Transverse colon (tissue), 4 donors: ENCODE measurements around the gene MEGF11. TPM values are rescaled to one million over a fixed set of nuclear protein-coding genes. Genes with fewer than 3 reads are reported as not detected.

ENCODE experiments used
- DNase-seq: peaks from one replicate; pipeline ENCODE4 v3.0.0-alpha.2; 2019
- H3K27ac ChIP-seq, 4 donors: fragments of 200-600 bp; sonication (generic); 2 replicates each; pipeline ENCODE4 v1.5.1; 2016 to 2018; ENCODE audit warnings: inconsistent platforms in 4 of 4
- H3K27me3 ChIP-seq: fragments of 200-600 bp; sonication (generic); 2 replicates; pipeline ENCODE4 v1.5.1; 2017; ENCODE audit warnings: inconsistent platforms
- H3K36me3 ChIP-seq, 4 donors: fragments of 200-600 bp; sonication (generic); 2 replicates each; pipeline ENCODE4 v1.5.1; 2017 to 2019; ENCODE audit warnings: inconsistent platforms in 4 of 4
- H3K4me1 ChIP-seq, 4 donors: fragments of 200-600 bp; sonication (generic); 2 replicates each; pipeline ENCODE4 v1.5.1; 2017 to 2020; ENCODE audit warnings: inconsistent platforms in 4 of 4
- H3K4me3 ChIP-seq, 4 donors: fragments of 200-600 bp; sonication (generic); 1 replicate in 1 of 4; 2 replicates in 3 of 4; pipeline versions ENCODE4 v1.5.1 to v1.6.1; 2017 to 2019; ENCODE audit warnings: inconsistent platforms in 4 of 4
- H3K9me3 ChIP-seq, 2 donors: fragments of 200-600 bp; sonication (generic); 2 replicates each; pipeline ENCODE4 v1.5.1; 2017 to 2019; ENCODE audit warnings: inconsistent platforms in 2 of 2
- CTCF ChIP-seq, 5 experiments: fragments of 200-600 bp in 3 of 5; fragments of 450-650 bp in 2 of 5; sonication (generic) in 3 of 5; IDR thresholded peaks; 1 replicate in 2 of 5; 2 replicates in 3 of 5; pipeline ENCODE4 v1.5.1; 2016 to 2017; ENCODE audit warnings: antibody characterized with exemption in 5 of 5, inconsistent platforms in 3 of 5, mild to moderate bottlenecking in 2 of 5, moderate library complexity in 1 of 5
- EP300 ChIP-seq: sonication (generic); formaldehyde crosslinking; IDR thresholded peaks from one replicate; pipeline ENCODE4 v1.6.1; 2017; ENCODE audit warnings: antibody characterized with exemption, low read depth
- POLR2A ChIP-seq: fragments of 450-650 bp; IDR thresholded peaks from one replicate; pipeline ENCODE4 v1.6.1; 2016; ENCODE audit warnings: antibody characterized with exemption, mild to moderate bottlenecking, moderate library complexity
- POLR2AphosphoS5 ChIP-seq, 3 donors: sonication (generic); formaldehyde crosslinking; IDR thresholded peaks; one replicate each; pipeline ENCODE4 v1.6.1; 2016; ENCODE audit warnings: antibody characterized with exemption in 3 of 3
- WGBS, 2 donors: methylation state at CpG; one replicate each; pipeline ENCODE4 v1.1.5; 2018; ENCODE audit warnings: low coverage in 1 of 2; 5-methylcytosine and 5-hydroxymethylcytosine counted together
- in situ Hi-C, 4 donors: fragments of 200-750 bp; cut with MboI; loops; one replicate each; pipeline versions ENCODE4 v1.15.0 to v1.15.1; 2017; ENCODE audit warnings: low sequenced_read_pairs in 3 of 4, low pct_ligation_motif_present in 1 of 4, low pct_unique_long_range_greater_than_20kb in 1 of 4
- intact Hi-C: fragments of 100-400 bp; cut with DNase I; formaldehyde crosslinking; loops from one replicate; pipeline ENCODE4 v1.15.1; 2023; ENCODE audit warnings: low total_unique reads
- total RNA-seq, 4 donors: library from RNA; depleted of rRNA; stranded (reverse); fragments of >200 nt; gene quantifications; one replicate each; pipeline ENCODE4 v1.1.0, GENCODE V29; 2016

The MEGF11 gene
- total RNA-seq, 4 donors from 2014 or later, result 0.16 TPM; not detected in 3

- WGBS, 2 donors, result 88 to 89% methylated on average over 1 to 4 of the region's 4 CpGs
- in situ Hi-C loops (no loop called here), intact Hi-C loops (no loop called here)
- TF ChIP-seq POLR2A (no peak), CTCF (IDR thresholded peaks at IDR 0.05) (no peak), EP300 (no peak), POLR2AphosphoS5 (IDR thresholded peaks at IDR 0.05) (no peak)
- Histone ChIP-seq H3K36me3 (no peaks in the 10 kb centered on the region), H3K27ac (no peak overlapping the region), H3K9me3 (no peaks in the 10 kb centered on the region), H3K4me3 (no peak overlapping the region), H3K4me1 (no peaks in the 10 kb centered on the region), H3K27me3 (no peaks in the 10 kb centered on the region)
- DNase-seq, result no peak
Observed at GRCh38 chr15:65931221-65931620, 322.3 kb downstream of the MEGF11 start.

DNA sequence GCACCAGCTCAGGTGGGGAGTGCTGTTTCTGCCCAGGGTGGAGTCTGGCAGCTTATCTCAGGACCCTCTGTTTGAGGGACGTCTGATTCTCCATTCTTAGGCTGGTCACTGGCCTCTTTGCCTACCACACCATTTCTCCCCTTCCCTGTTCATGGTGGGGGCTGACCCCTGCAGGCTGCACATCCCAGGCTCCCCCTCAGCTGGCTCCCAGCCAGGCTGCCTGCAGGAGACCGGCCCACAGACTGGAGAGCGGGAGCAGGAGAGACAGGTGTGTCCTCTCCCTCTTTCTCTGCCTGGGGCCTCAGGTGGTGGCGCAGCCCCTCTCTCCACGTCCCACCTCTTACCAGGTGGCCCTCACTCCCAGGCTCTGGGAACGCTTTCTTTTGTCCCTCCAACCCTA lies 323.4 kb downstream of the MEGF11 start:
- no peak overlapping the region for H3K27ac ChIP-seq
- no peak overlapping the region for H3K4me3 ChIP-seq
- no peaks in the 10 kb centered on the region for H3K36me3 ChIP-seq
- in situ Hi-C loops, result no loop called here
- no peaks in the 10 kb centered on the region for H3K9me3 ChIP-seq
- no peaks in the 10 kb centered on the region for H3K4me1 ChIP-seq
- no peak for DNase-seq
- TF ChIP-seq EP300, result no peak
- TF ChIP-seq POLR2AphosphoS5 (IDR thresholded peaks at IDR 0.05), result no peak
- TF ChIP-seq CTCF (IDR thresholded peaks at IDR 0.05), result no peak
- no peak for TF ChIP-seq POLR2A
- intact Hi-C loops, result no loop called here
- no peaks in the 10 kb centered on the region for H3K27me3 ChIP-seq
- 84 to 100% methylated on average over 1 to 6 of the region's 6 CpGs for WGBS, 2 donors

GRCh38 chr15:65929573-65929972 lies 324.0 kb downstream of the MEGF11 start:
- Histone ChIP-seq H3K4me3 (no peak overlapping the region), H3K4me1 (no peaks in the 10 kb centered on the region), H3K36me3 (no peaks in the 10 kb centered on the region), H3K27me3 (no peaks in the 10 kb centered on the region), H3K9me3 (no peaks in the 10 kb centered on the region), H3K27ac (no peak overlapping the region)
- intact Hi-C loops, result no loop called here
- DNase-seq, result no peak
- in situ Hi-C loops, result no loop called here
- WGBS, 2 donors, result 92% methylated on average over 7 of the region's 7 CpGs; no CpG with 5 or more reads in 1 of the 2 donors
- TF ChIP-seq POLR2A, result no peak
- no peak for TF ChIP-seq EP300
- TF ChIP-seq CTCF (IDR thresholded peaks at IDR 0.05), result no peak
- TF ChIP-seq POLR2AphosphoS5 (IDR thresholded peaks at IDR 0.05), result no peak

DNA sequence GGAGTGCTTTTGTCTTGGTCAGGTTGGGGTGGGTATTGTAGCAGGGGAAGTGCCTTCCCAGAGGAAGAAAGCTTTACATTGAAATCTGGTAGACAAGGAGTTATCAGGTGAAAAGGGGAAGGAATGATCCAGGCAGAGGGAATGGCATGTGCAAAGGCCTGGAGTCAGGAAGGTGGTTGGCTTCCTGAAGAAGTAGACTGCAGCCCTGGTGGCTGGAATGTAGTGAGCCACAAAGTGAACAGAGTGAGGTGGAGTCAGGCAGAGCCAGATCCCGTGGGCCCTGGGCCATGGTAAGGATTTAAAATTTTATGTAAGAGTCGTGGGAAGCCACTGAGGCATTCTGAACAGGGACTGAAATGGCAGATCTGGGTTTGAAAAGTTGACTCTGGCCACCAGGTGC lies 326.0 kb downstream of the MEGF11 start:
- Histone ChIP-seq H3K27ac (no peak overlapping the region), H3K4me1 (no peaks in the 10 kb centered on the region), H3K27me3 (no peaks in the 10 kb centered on the region), H3K4me3 (no peak overlapping the region), H3K9me3 (no peaks in the 10 kb centered on the region), H3K36me3 (no peaks in the 10 kb centered on the region)
- TF ChIP-seq POLR2A (no peak), POLR2AphosphoS5 (IDR thresholded peaks at IDR 0.05) (no peak)
- intact Hi-C loops, result no loop called here
- in situ Hi-C loops, result no loop called here
- no peak for DNase-seq
- WGBS, 2 donors, result 56 to 83% methylated on average over 2 of the region's 2 CpGs

DNA sequence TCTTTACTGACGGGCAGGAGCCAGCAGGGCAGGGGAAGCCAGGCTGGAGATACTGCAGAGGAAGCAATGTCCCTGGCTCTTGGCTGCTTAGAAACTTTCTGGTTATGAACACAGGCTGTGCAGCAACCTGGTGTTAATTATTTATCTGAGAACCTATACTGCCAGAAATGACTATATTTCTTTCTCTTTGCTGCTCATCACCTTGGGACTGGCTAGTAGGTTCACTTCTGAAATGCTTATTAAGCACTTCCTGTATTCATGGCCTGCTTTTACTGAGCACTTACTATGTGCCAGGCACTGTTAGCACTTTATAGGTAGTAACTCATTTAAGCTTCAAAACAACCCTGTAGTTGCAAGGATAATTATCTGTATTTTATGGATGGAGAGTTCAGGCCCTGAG lies 326.7 kb downstream of the MEGF11 start:
- intact Hi-C loops, result no loop called here
- WGBS, 2 donors, result 95% methylated on average over 1 of the region's 1 CpG; no CpG with 5 or more reads in 1 of the 2 donors
- H3K27me3 ChIP-seq, result no peaks in the 10 kb centered on the region

More for the DNA sequence above, 326.7 kb downstream of the MEGF11 start:
- no peak for TF ChIP-seq POLR2AphosphoS5 (IDR thresholded peaks at IDR 0.05)
- no peak for TF ChIP-seq CTCF (IDR thresholded peaks at IDR 0.05)
- TF ChIP-seq EP300, result no peak
- no peak for TF ChIP-seq POLR2A
- in situ Hi-C loops, result no loop called here
- no peaks in the 10 kb centered on the region for H3K9me3 ChIP-seq
- H3K36me3 ChIP-seq, result no peaks in the 10 kb centered on the region
- H3K4me3 ChIP-seq, result no peak overlapping the region
- no peak for DNase-seq
- H3K4me1 ChIP-seq, result no peaks in the 10 kb centered on the region
- no peak overlapping the region for H3K27ac ChIP-seq
